ENCODE results near the gene CEBPZ.

The CEBPZ gene

DNA sequence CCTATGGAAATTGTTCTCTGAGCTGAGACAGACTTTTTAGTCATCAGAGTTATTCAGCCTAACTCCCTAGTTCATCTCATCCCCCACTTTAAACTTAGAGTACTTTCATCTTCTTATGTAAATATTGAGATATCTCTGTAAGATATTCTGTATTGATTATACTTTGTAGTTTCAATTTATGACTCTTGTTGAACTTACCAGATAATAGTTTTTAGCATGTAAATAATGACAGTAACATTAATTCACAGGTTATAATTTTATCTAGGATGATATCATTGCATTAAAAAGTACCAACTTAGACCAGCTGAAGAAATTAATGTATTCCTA, 59.8 kb downstream of the CEBPZ start:
- Histone ChIP-seq H2AFZ (ENCODE audit: low read length) (no peak overlapping the region), H3K27me3 (ENCODE audit: insufficient read depth, low read length, poor library complexity, severe bottlenecking) (no peaks in the 10 kb centered on the region), H3K36me3 (ENCODE audit: insufficient read depth, low read length) (no peaks in the 10 kb centered on the region), H3K4me1 (ENCODE audit: insufficient read depth, low read length, poor library complexity, severe bottlenecking) (no peaks in the 10 kb centered on the region), H3K9ac (ENCODE audit: low read depth, low read length, poor library complexity, severe bottlenecking) (no peak overlapping the region), H4K20me1 (ENCODE audit: insufficient read depth, low read length, poor library complexity, severe bottlenecking) (no peaks in the 10 kb centered on the region), H3K79me2 (ENCODE audit: insufficient read depth, low read length) (no peaks in the 10 kb centered on the region), H3F3A (ENCODE audit: low read depth) (no peaks in the 10 kb centered on the region), H3K4me2 (ENCODE audit: low read depth, low read length, poor library complexity, severe bottlenecking) (no peak overlapping the region), H3K9me2 (replicated peaks; ENCODE audit: low read depth, low read length) (no peaks in the 10 kb centered on the region), H3K4me3 (ENCODE audit: low read length, poor library complexity, severe bottlenecking) (no peak overlapping the region), H3K9me3 (ENCODE audit: insufficient read depth, low read depth, low read length) (no peaks in the 10 kb centered on the region)
- TF ChIP-seq, protein P1, sequence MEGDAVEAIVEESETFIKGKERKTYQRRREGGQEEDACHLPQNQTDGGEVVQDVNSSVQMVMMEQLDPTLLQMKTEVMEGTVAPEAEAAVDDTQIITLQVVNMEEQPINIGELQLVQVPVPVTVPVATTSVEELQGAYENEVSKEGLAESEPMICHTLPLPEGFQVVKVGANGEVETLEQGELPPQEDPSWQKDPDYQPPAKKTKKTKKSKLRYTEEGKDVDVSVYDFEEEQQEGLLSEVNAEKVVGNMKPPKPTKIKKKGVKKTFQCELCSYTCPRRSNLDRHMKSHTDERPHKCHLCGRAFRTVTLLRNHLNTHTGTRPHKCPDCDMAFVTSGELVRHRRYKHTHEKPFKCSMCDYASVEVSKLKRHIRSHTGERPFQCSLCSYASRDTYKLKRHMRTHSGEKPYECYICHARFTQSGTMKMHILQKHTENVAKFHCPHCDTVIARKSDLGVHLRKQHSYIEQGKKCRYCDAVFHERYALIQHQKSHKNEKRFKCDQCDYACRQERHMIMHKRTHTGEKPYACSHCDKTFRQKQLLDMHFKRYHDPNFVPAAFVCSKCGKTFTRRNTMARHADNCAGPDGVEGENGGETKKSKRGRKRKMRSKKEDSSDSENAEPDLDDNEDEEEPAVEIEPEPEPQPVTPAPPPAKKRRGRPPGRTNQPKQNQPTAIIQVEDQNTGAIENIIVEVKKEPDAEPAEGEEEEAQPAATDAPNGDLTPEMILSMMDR (conservative IDR thresholded peaks at IDR 0.05; ENCODE audit: low read length) = no peak
- TF ChIP-seq EZH2phosphoT487 (IDR thresholded peaks at IDR 0.05; ENCODE audit: borderline replicate concordance) = no peak

DNA sequence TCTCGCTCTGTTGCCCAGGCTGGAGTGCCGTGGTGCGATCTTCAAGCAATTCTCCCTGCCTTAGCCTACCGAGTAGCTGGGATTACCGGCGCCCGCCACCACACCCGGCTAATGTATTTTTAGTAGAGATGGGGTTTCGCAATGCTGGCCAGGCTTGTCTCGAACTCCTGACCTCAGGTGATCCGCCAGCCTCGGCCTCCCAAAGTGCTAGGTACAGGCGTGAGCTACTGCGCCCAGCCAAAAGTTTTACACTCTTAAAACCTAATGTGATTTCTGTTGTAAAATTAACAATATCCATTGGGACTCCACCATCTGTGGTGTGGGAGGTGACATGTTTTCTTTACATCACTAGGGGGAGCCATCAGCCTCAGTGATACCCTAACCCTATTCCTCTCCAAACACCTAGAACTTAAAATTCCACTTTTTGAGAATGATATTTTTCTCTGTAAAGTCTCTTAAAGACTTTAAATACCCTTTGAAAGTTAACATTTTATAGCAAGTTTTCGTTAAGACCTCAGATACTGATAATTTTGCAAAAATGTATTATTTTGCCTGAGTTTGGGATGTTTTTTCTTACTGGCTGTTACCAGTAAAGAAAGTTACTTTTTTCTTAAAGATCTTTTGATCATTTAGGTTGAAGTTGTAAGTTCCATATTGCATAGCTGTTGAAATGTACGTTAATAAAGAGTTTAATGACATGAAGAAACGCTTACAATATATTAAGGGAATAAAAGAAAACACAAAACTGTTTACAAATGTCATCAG, 63.0 kb downstream of the CEBPZ start:
- H3K9me3 ChIP-seq (ENCODE audit: insufficient read depth, low read depth, low read length) = peaks cover 6% of the 10 kb centered on the region; the same call in 1 of the 2 replicates
- H3K4me1 ChIP-seq (ENCODE audit: insufficient read depth, low read length, poor library complexity, severe bottlenecking) = no peaks in the 10 kb centered on the region
- H3K27me3 ChIP-seq (ENCODE audit: insufficient read depth, low read length, poor library complexity, severe bottlenecking) = no peaks in the 10 kb centered on the region
- no peaks in the 10 kb centered on the region for H3K79me2 ChIP-seq (ENCODE audit: insufficient read depth, low read length)
- H3F3A ChIP-seq (ENCODE audit: low read depth) = no peaks in the 10 kb centered on the region
- H2AFZ ChIP-seq (ENCODE audit: low read length) = no peak overlapping the region
- H3K9ac ChIP-seq (ENCODE audit: low read depth, low read length, poor library complexity, severe bottlenecking) = no peak overlapping the region
- TF ChIP-seq EZH2phosphoT487 (IDR thresholded peaks at IDR 0.05; ENCODE audit: borderline replicate concordance) = no peak
- TF ChIP-seq, protein P1 (conservative IDR thresholded peaks at IDR 0.05; ENCODE audit: low read length) = peak; percentile 78
- no peaks in the 10 kb centered on the region for H3K9me2 ChIP-seq (replicated peaks; ENCODE audit: low read depth, low read length)
- no peaks in the 10 kb centered on the region; the same call in 1 of the 2 replicates for H3K36me3 ChIP-seq (ENCODE audit: insufficient read depth, low read length)
- no peaks in the 10 kb centered on the region for H4K20me1 ChIP-seq (ENCODE audit: insufficient read depth, low read length, poor library complexity, severe bottlenecking)
- no peak overlapping the region for H3K4me3 ChIP-seq (ENCODE audit: low read length, poor library complexity, severe bottlenecking)
- no peak overlapping the region for H3K4me2 ChIP-seq (ENCODE audit: low read depth, low read length, poor library complexity, severe bottlenecking)

GRCh38 chr2:37167636-37168180, 63.7 kb downstream of the CEBPZ start:
- Histone ChIP-seq H3K79me2 (ENCODE audit: insufficient read depth, low read length) (no peaks in the 10 kb centered on the region), H3K4me1 (ENCODE audit: insufficient read depth, low read length, poor library complexity, severe bottlenecking) (no peaks in the 10 kb centered on the region), H3K36me3 (ENCODE audit: insufficient read depth, low read length) (no peaks in the 10 kb centered on the region; the same call in 1 of the 2 replicates), H3K9ac (ENCODE audit: low read depth, low read length, poor library complexity, severe bottlenecking) (no peak overlapping the region), H3K4me3 (ENCODE audit: low read length, poor library complexity, severe bottlenecking) (no peak overlapping the region), H3K4me2 (ENCODE audit: low read depth, low read length, poor library complexity, severe bottlenecking) (no peak overlapping the region), H2AFZ (ENCODE audit: low read length) (no peak overlapping the region), H3F3A (ENCODE audit: low read depth) (no peaks in the 10 kb centered on the region), H3K9me2 (replicated peaks; ENCODE audit: low read depth, low read length) (no peaks in the 10 kb centered on the region), H3K9me3 (ENCODE audit: insufficient read depth, low read depth, low read length) (peaks cover 6% of the 10 kb centered on the region; the same call in 1 of the 2 replicates), H3K27me3 (ENCODE audit: insufficient read depth, low read length, poor library complexity, severe bottlenecking) (no peaks in the 10 kb centered on the region), H4K20me1 (ENCODE audit: insufficient read depth, low read length, poor library complexity, severe bottlenecking) (no peaks in the 10 kb centered on the region)
- TF ChIP-seq, protein P1 (conservative IDR thresholded peaks at IDR 0.05; ENCODE audit: low read length) = no peak
- TF ChIP-seq EZH2phosphoT487 (IDR thresholded peaks at IDR 0.05; ENCODE audit: borderline replicate concordance) = no peak
